ENCODE data around the gene GCNT4. TPM values are rescaled to one million over a fixed set of nuclear protein-coding genes. Genes with fewer than 3 reads are reported as not detected.
A peak's percentile ranks its signal among the peaks of the same experiment; 100 is the strongest.
"Not testable (repeated sequence)": the region's sequence is repeated elsewhere in the genome, so short reads cannot be mapped to it uniquely, and the experiment has no call there.

GCNT4 gene, protein sequence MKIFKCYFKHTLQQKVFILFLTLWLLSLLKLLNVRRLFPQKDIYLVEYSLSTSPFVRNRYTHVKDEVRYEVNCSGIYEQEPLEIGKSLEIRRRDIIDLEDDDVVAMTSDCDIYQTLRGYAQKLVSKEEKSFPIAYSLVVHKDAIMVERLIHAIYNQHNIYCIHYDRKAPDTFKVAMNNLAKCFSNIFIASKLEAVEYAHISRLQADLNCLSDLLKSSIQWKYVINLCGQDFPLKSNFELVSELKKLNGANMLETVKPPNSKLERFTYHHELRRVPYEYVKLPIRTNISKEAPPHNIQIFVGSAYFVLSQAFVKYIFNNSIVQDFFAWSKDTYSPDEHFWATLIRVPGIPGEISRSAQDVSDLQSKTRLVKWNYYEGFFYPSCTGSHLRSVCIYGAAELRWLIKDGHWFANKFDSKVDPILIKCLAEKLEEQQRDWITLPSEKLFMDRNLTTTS
- polyA plus RNA-seq (2012; ENCODE audit: insufficient read depth, insufficient read length, low read depth) = not detected

DNA sequence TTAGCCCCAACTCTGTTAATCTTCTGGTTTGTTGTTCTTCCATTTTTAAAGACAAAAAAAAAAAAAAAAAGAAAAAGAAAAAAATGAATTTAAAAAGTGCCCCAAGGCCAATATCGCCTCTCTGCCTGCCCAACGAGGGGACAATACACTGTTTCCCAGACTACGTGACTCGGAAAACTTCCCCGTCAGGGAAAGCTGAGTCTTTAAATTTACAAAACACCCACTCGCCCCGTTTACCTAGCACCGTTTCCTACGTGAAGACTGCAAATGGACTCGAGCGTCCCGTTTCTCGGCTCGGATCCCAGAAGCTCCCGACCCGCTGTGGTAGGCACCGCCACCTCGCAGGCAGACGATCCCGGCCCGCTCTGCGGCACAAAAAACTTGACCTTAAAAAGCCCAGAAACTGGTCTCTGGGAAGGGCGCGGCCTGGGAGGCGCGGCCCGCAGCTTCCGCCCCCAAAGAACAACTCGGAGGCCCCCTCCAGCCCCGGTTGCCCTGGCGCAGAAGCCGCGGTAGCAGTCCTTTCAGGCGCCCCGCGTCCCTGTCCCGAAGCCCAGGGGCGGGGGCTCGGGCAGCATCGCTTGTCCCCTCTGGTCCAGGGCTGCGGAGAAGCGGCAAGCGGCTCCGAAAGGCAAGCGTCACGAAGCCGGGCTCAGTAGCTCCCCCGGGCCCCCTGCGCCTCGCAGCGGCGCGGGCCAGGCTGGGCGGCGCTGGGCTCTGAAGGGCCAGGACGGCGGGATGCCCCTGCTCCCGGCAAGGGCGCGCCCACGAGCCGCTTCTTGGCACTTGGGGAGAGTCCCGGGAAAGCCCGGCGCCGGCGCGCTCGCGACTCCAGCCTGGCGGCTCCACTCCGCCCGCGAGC lies at the start of gene GCNT4:
Gene GCNT4, minus strand, starts transcription at position 367 of the 862 bp plus-strand sequence. CDS start 22,521 bp downstream, outside the sequence.
- TF ChIP-seq, protein P1, sequence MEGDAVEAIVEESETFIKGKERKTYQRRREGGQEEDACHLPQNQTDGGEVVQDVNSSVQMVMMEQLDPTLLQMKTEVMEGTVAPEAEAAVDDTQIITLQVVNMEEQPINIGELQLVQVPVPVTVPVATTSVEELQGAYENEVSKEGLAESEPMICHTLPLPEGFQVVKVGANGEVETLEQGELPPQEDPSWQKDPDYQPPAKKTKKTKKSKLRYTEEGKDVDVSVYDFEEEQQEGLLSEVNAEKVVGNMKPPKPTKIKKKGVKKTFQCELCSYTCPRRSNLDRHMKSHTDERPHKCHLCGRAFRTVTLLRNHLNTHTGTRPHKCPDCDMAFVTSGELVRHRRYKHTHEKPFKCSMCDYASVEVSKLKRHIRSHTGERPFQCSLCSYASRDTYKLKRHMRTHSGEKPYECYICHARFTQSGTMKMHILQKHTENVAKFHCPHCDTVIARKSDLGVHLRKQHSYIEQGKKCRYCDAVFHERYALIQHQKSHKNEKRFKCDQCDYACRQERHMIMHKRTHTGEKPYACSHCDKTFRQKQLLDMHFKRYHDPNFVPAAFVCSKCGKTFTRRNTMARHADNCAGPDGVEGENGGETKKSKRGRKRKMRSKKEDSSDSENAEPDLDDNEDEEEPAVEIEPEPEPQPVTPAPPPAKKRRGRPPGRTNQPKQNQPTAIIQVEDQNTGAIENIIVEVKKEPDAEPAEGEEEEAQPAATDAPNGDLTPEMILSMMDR (IDR thresholded peaks at IDR 0.05; ENCODE audit: low read depth, low read length) = no peak

DNA sequence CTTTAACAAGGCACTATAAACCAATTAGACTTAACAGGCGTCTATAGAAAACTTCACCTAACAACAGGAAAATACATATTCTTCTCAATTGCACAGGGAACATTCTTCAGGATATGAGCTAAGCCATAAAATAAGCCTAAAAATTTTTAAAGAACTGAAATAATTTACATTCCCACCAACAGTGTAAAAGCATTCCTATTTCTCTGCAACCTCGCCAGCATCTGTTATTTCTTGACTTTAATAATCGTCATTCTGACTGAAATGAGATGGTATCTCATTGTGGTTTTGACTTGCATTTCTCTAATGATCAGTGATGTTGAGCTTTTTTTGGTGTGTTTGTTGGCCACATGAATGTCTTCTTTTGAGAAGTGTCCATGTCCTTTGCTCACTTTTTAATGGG lies 43.6 kb upstream of the GCNT4 start:
- not testable (repeated sequence) for H3K4me3 ChIP-seq (ENCODE audit: low read depth, low read length); H3K4me1 ChIP-seq; DNase-seq; H3K27me3 ChIP-seq; H3K36me3 ChIP-seq; H3K9me3 ChIP-seq

More for the DNA sequence above, at the start of gene GCNT4:
- Histone ChIP-seq H3K9me3 (no peaks in the 10 kb centered on the region), H3K36me3 (no peaks in the 10 kb centered on the region), H3K4me1 (no peaks in the 10 kb centered on the region), H3K27me3 (peaks cover 59% of the 10 kb centered on the region), H3K4me3 (ENCODE audit: low read depth, low read length) (peak within 1 kb of the TSS; percentile 42)
- peak; percentile 26 for DNase-seq

DNA sequence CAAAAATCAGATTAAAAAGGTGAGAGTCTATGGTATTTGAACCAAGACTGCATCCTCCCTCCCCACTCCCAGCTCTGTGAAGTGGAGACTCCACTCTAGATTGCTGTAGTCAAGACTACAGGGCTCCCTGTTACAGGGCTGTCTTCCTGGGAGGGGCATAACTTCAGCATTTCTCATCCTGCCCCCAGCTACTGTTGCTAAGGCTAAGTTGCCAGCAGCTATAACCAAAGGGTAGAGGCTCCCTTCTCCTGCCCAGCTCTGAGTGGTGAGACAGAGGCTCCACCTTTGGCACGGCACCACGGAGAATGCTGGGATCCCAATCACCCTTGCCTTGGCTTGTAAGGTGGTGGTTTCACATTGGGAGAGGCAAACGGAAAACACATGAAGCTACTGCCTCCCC lies 39.2 kb upstream of the GCNT4 start:
- no peak overlapping the region for H3K4me3 ChIP-seq (ENCODE audit: low read depth, low read length)
- H3K4me1 ChIP-seq = no peaks in the 10 kb centered on the region
- H3K36me3 ChIP-seq = no peaks in the 10 kb centered on the region
- peaks cover 14% of the 10 kb centered on the region for H3K27me3 ChIP-seq
- no peak for DNase-seq
- TF ChIP-seq, protein P1 (IDR thresholded peaks at IDR 0.05; ENCODE audit: low read depth, low read length) = no peak
- no peaks in the 10 kb centered on the region for H3K9me3 ChIP-seq

DNA sequence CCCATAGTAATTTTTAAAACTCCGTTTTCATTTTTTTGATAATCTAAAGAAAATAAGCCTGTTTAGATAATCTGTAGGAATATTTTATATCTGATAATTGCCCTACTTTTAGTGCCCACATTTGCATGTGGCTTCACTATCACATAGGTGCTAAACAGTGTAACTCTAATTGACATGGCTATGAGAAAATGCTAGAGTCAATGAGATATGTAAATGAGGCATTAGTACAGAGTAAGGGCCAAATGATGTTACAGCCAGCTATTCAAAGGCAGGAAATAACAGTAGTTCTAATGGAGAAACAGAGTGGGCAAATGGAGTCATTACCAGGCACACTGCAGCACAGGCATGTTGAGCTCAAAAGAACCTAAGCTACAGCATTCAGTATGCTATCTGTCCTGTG lies 37.3 kb upstream of the GCNT4 start:
- DNase-seq = no peak
- Histone ChIP-seq H3K4me1 (no peaks in the 10 kb centered on the region), H3K27me3 (peaks cover 14% of the 10 kb centered on the region), H3K9me3 (no peaks in the 10 kb centered on the region), H3K36me3 (no peaks in the 10 kb centered on the region), H3K4me3 (ENCODE audit: low read depth, low read length) (no peak overlapping the region)
- TF ChIP-seq, protein P1 (IDR thresholded peaks at IDR 0.05; ENCODE audit: low read depth, low read length) = no peak

DNA sequence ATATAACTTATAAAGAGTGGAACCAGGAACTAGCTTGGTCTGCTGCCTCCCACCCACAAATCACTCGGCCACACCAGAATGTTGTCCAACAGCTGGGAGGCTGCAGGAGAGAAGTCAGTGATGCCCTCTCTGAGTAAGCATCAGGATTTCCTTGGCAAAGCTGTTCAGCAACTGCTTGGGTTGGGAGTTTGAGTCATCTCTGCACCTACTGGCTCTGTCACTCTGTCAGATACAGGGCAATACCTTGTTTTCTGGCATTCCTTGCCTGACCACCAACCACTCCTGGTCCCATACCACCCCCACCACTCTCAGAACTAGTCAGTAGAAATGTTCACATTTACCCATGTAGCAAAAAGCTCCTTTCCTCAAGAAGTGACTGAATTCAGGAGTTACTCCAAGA lies 36.8 kb upstream of the GCNT4 start:
- no peaks in the 10 kb centered on the region for H3K4me1 ChIP-seq
- DNase-seq = no peak
- H3K4me3 ChIP-seq (ENCODE audit: low read depth, low read length) = no peak overlapping the region
- H3K27me3 ChIP-seq = peaks cover 14% of the 10 kb centered on the region
- H3K36me3 ChIP-seq = no peaks in the 10 kb centered on the region
- H3K9me3 ChIP-seq = no peaks in the 10 kb centered on the region
- TF ChIP-seq, protein P1 (IDR thresholded peaks at IDR 0.05; ENCODE audit: low read depth, low read length) = no peak

DNA sequence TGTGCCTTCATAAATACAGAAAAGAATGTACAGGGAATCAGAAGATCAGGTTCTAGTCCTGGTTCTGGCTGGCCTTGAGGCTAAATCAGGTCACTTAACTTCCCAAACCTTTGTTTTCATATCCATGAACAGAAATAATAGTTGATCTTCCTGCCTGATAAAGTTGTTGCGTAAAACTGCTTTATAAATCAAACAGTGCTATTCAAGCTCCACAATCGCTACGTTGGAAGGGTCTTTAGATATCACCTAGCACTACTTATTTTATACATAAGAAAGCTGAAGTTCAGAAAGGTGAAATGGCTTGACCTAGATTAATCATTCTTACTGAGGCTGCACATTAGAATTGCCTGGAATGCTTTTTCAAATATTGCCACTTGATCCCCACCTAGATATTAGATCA lies 36.3 kb upstream of the GCNT4 start:
- Histone ChIP-seq H3K9me3 (no peaks in the 10 kb centered on the region), H3K4me1 (no peaks in the 10 kb centered on the region), H3K36me3 (no peaks in the 10 kb centered on the region), H3K27me3 (peaks cover 14% of the 10 kb centered on the region), H3K4me3 (ENCODE audit: low read depth, low read length) (no peak overlapping the region)
- no peak for DNase-seq
- TF ChIP-seq, protein P1 (IDR thresholded peaks at IDR 0.05; ENCODE audit: low read depth, low read length) = no peak

Measured in BE2C (cell line).